HCT116 (cell line): ENCODE results near the gene LDLRAD4.

Experiments
- CEBPB ChIP-seq: IDR thresholded peaks from 2 replicates; pipeline ENCODE4 v1.6.1; 2012; ENCODE audit warnings: low read depth
- EZH2 ChIP-seq: fragments of 200-600 bp; sonication (generic); IDR thresholded peaks from 2 replicates; pipeline ENCODE4 v1.6.1; 2017; ENCODE audit warnings: antibody characterized with exemption, mixed run types
- EZH2phosphoT487 ChIP-seq: fragments of 200-600 bp; IDR thresholded peaks from 2 replicates; pipeline ENCODE4 v1.6.1; 2018; ENCODE audit warnings: antibody characterized with exemption, borderline replicate concordance
- JUND ChIP-seq: IDR thresholded peaks from 2 replicates; pipeline ENCODE4 v1.6.1; 2012
- MAX ChIP-seq: IDR thresholded peaks from 2 replicates; pipeline ENCODE4 v1.6.1; 2012
- POLR2A ChIP-seq: IDR thresholded peaks from 2 replicates; pipeline ENCODE4 v1.7.0; 2011; ENCODE audit warnings: borderline replicate concordance; ENCODE audit not compliant: insufficient read depth, insufficient read length; ENCODE audit errors: extremely low read depth
- POLR2AphosphoS5 ChIP-seq: IDR thresholded peaks from 2 replicates; pipeline ENCODE4 v1.6.1; 2011; ENCODE audit warnings: mild to moderate bottlenecking, low read depth, low read length, moderate library complexity
- RAD21 ChIP-seq: IDR thresholded peaks from 2 replicates; pipeline ENCODE4 v1.6.1; 2012; ENCODE audit warnings: low read depth, mild to moderate bottlenecking
- ZFX ChIP-seq: fragments of 450-650 bp; IDR thresholded peaks from 2 replicates; pipeline ENCODE4 v1.6.1; 2017
- ZNF274 ChIP-seq: fragments of 200-500 bp; sonication (Bioruptor generic); IDR thresholded peaks from 2 replicates; pipeline ENCODE4 v1.6.1; 2014; ENCODE audit warnings: mild to moderate bottlenecking, low read depth, low read length, inconsistent platforms
- TF ChIP-seq, protein P1 (sequence below), 3 experiments: fragments of 200-600 bp in 1 of 3; sonication (generic) in 1 of 3; IDR thresholded peaks in 2 of 3; conservative IDR thresholded peaks in 1 of 3; 2 replicates each; pipeline ENCODE4 v1.5.1; 2012 to 2017; ENCODE audit warnings: low read depth in 2 of 3, low read length in 2 of 3, antibody characterized with exemption in 1 of 3, borderline replicate concordance in 1 of 3, control low read depth in 1 of 3, mild to moderate bottlenecking in 1 of 3, mixed read lengths in 1 of 3, mixed run types in 1 of 3, moderate library complexity in 1 of 3; ENCODE audit not compliant: insufficient read depth in 1 of 3

DNA sequence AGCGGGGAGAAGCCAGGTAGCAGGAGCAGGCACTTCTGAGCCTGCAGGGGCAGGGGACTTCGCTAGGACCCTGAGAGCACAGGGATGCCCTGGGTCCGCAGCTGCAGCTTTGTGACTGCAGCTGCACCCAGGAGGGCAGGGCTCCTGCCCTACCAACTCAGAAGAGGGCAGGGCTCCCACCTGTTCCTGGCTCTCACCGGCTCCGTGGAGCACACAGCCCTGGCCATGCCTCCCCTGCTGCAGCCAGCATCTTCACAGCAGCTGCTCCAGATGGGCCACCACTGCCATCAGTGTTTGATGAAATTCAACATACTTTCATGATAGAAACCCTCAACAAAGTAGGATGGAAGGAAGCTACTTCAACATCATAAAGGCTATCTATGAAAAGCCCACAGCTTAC is 415.1 kb downstream of the LDLRAD4 start:
- TF ChIP-seq, protein P1, sequence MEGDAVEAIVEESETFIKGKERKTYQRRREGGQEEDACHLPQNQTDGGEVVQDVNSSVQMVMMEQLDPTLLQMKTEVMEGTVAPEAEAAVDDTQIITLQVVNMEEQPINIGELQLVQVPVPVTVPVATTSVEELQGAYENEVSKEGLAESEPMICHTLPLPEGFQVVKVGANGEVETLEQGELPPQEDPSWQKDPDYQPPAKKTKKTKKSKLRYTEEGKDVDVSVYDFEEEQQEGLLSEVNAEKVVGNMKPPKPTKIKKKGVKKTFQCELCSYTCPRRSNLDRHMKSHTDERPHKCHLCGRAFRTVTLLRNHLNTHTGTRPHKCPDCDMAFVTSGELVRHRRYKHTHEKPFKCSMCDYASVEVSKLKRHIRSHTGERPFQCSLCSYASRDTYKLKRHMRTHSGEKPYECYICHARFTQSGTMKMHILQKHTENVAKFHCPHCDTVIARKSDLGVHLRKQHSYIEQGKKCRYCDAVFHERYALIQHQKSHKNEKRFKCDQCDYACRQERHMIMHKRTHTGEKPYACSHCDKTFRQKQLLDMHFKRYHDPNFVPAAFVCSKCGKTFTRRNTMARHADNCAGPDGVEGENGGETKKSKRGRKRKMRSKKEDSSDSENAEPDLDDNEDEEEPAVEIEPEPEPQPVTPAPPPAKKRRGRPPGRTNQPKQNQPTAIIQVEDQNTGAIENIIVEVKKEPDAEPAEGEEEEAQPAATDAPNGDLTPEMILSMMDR (IDR thresholded peaks at IDR 0.05 in 2 of 3, conservative IDR thresholded peaks at IDR 0.05 in 1 of 3; ENCODE audit: borderline replicate concordance in 1 of 3, insufficient read depth in 1 of 3, low read depth in 2 of 3, low read length in 2 of 3): no peak
- TF ChIP-seq ZFX (no peak), EZH2phosphoT487 (no peak), POLR2AphosphoS5 (no peak), ZNF274 (no peak), POLR2A (no peak), MAX (no peak), JUND (no peak), EZH2 (no peak), CEBPB (no peak), RAD21 (no peak)
